Endothelial cell (in vitro differentiated cells): ENCODE measurements around the gene RPL39. TPM values are rescaled to one million over a fixed set of nuclear protein-coding genes. Genes with fewer than 3 reads are reported as not detected.
"Not testable (repeated sequence)": the region's sequence is repeated elsewhere in the genome, so short reads cannot be mapped to it uniquely, and the experiment has no call there.

Experiments
- DNase-seq: peaks from one replicate; pipeline ENCODE4 v3.0.0; 2021; ENCODE audit warnings: low spot score
- H3K27ac Mint-ChIP-seq: one replicate; pipeline ENCODE4 v1.8.0; 2021; ENCODE audit warnings: mixed read lengths, inconsistent platforms; ENCODE audit not compliant: unreplicated experiment
- H3K27me3 Mint-ChIP-seq: one replicate; pipeline ENCODE4 v1.8.0; 2021; ENCODE audit warnings: mild to moderate bottlenecking, moderate library complexity, mixed read lengths, inconsistent platforms; ENCODE audit not compliant: unreplicated experiment
- H3K36me3 Mint-ChIP-seq: one replicate; pipeline ENCODE4 v1.8.0; 2021; ENCODE audit warnings: mild to moderate bottlenecking, low read depth, mixed read lengths, inconsistent platforms; ENCODE audit not compliant: unreplicated experiment
- H3K4me1 Mint-ChIP-seq: one replicate; pipeline ENCODE4 v1.8.0; 2021; ENCODE audit warnings: mild to moderate bottlenecking, mixed read lengths, inconsistent platforms; ENCODE audit not compliant: unreplicated experiment
- H3K4me3 Mint-ChIP-seq: one replicate; pipeline ENCODE4 v1.8.0; 2021; ENCODE audit warnings: mild to moderate bottlenecking, mixed read lengths, inconsistent platforms; ENCODE audit not compliant: unreplicated experiment
- H3K9me3 Mint-ChIP-seq: one replicate; pipeline ENCODE4 v1.8.0; 2021; ENCODE audit warnings: mixed read lengths, inconsistent platforms; ENCODE audit not compliant: unreplicated experiment
- CTCF ChIP-seq: fragments of 200-600 bp; sonication (generic); IDR thresholded peaks from one replicate; pipeline ENCODE4 v1.5.0; 2021; ENCODE audit warnings: antibody characterized with exemption; ENCODE audit not compliant: unreplicated experiment
- total RNA-seq: library from RNA; stranded (reverse); fragmentation: NEBNext Ultra II Directional; extraction: Animal tissue kit (Norgen Biotek cat#: 25700); gene quantifications from one replicate; pipeline ENCODE4 v1.2.1, GENCODE V29; 2021; ENCODE audit not compliant: unreplicated experiment

The RPL39 gene
- total RNA-seq, 1 donor from 2014 or later: 1,381 TPM

DNA sequence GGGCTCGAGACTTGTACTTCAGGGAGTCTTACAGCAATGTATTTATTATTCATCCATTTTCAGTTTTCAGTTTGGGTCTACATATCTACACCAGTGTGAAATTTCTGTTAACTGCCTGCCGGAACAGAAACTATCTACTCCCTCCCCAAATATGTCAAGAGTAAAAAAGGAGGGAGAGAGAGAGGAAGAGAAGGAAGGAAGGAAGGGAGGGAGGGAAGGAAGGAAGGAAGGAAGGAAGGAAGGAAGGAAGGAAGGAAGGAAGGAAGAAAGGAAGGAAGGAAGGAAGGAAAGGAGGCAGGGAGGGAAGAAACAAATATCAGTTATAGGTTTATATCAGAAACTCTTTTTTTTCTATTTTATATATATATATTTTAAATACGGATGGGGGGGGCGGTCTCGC is 12.6 kb downstream of the RPL39 start:
- H3K4me3 Mint-ChIP-seq: no peak overlapping the region
- TF ChIP-seq CTCF: no peak
- peaks cover 5% of the 10 kb centered on the region for H3K4me1 Mint-ChIP-seq
- no peaks in the 10 kb centered on the region for H3K9me3 Mint-ChIP-seq
- H3K27ac Mint-ChIP-seq: no peak overlapping the region
- no peak for DNase-seq
- H3K27me3 Mint-ChIP-seq: peaks cover 4% of the 10 kb centered on the region
- no peaks in the 10 kb centered on the region for H3K36me3 Mint-ChIP-seq

DNA sequence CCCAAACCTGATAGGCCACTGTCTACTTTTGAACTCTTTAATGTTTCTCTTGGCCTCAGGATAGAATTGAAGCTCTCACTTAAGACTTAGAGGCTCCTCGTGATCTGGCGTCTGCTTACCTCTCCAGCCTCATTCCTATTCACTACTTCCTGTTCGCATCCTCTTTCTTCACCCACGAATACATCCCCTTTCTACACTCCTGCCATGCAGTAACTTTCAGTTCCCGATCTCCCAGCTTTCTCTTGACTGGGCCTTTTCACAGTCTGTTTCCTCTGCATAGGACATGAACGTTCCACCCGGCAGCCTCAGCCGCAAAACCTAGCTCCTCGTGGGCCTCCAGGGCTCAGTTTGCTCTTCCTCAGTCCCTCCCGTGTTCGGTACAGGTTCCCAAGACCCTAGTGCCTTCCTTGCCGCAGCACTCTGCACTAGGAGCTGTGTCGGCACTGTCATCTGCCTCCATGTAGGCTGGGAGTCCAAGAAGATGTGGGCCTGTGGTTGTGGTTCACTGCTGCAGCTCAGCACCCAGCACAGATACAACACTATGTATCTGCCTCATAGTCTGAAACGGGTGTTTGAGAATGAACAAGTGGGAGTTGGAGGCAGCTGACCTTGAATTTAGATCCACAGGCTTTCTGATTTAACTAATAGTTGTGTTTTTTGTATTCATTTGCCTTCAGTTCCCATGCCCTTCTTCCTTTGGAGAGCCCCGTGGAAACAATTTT is 15.8 kb downstream of the RPL39 start:
- Mint-ChIP-seq H3K9me3 (no peaks in the 10 kb centered on the region), H3K4me1 (peaks cover 5% of the 10 kb centered on the region), H3K36me3 (no peaks in the 10 kb centered on the region), H3K4me3 (no peak overlapping the region), H3K27me3 (peaks cover 4% of the 10 kb centered on the region), H3K27ac (no peak overlapping the region)
- DNase-seq: no peak
- no peak for TF ChIP-seq CTCF

DNA sequence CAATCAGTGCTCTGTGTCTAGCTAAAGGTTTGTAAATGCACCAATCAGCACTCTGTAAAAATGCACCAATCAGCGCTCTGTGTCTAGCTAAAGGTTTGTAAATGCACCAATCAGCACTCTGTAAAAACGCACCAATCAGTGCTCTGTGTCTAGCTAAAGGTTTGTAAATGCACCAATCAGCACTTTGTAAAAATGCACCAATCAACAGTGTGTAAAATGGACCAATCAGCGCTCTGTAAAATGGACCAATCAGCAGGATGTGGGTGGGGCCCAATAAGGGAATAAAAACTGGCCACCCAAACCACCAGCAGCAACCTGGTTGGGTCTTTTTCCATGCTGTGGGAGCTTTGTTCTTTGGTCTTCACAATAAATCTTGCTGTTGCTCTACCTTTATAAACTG is 22.0 kb downstream of the RPL39 start:
- not testable (repeated sequence) for H3K4me1 Mint-ChIP-seq, H3K27me3 Mint-ChIP-seq, H3K4me3 Mint-ChIP-seq, H3K36me3 Mint-ChIP-seq, H3K27ac Mint-ChIP-seq, DNase-seq, H3K9me3 Mint-ChIP-seq

DNA sequence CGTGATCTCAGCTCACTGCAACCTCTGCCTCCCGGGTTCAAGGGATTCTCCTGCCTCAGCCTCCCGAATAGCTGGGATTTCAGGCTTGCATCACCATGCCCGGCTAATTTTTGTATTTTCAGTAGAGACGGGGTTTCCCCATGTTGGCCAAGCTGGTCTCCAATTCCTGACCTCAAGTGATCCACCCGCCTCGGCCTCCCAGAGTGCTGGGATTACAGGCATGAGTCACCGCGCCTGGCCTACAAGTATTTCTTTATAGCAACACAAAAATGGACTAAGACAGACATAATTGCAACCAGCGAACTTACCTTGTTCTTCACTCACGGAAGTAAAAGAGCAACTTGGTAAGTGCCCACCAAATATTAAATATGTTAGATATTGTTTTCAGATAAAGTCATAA is 23.0 kb downstream of the RPL39 start:
- not testable (repeated sequence) for H3K4me3 Mint-ChIP-seq, H3K27me3 Mint-ChIP-seq, H3K9me3 Mint-ChIP-seq, H3K27ac Mint-ChIP-seq, DNase-seq, H3K4me1 Mint-ChIP-seq, H3K36me3 Mint-ChIP-seq

DNA sequence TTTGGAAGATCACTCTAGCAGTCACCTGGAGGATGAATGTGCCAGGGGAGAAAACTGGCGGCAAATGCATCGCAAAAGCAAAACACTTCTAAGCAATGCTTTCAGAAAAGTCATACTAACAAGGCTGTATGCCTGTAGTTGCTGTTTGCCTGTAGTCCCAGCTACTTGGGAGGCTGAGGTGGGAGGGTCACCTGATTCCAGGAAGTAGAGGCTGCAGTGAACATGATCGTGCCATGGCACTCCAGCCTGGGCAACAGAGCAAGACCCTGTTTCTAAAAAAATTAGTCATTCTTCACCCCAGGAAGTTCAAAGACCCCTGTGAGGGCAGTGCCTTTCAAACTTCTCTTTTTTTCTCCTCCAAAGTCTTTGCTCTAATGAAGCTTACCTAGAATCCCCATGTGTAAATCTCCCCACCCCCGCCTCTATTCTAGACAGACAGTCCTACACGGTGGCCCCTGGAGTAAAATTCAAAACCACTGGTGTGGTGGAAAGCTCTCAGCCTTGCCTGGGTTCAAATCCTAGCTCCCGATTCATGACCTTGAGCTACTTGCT is 27.5 kb downstream of the RPL39 start:
- H3K36me3 Mint-ChIP-seq: peaks cover 2% of the 10 kb centered on the region
- peaks cover 2% of the 10 kb centered on the region for H3K27me3 Mint-ChIP-seq
- no peak overlapping the region for H3K27ac Mint-ChIP-seq
- no peak overlapping the region for H3K4me3 Mint-ChIP-seq
- H3K9me3 Mint-ChIP-seq: no peaks in the 10 kb centered on the region
- no peak for DNase-seq
- peaks cover 2% of the 10 kb centered on the region for H3K4me1 Mint-ChIP-seq
- no peak for TF ChIP-seq CTCF

- Mint-ChIP-seq H3K9me3 (no peaks in the 10 kb centered on the region), H3K36me3 (peaks cover 2% of the 10 kb centered on the region)
Measured at GRCh38 chrX:119763181-119763580, 28.2 kb downstream of the RPL39 start.

More at GRCh38 chrX:119763181-119763580, 28.2 kb downstream of the RPL39 start:
- TF ChIP-seq CTCF: no peak
- H3K4me3 Mint-ChIP-seq: no peak overlapping the region
- no peak overlapping the region for H3K27ac Mint-ChIP-seq
- DNase-seq: no peak
- peaks cover 2% of the 10 kb centered on the region for H3K4me1 Mint-ChIP-seq
- H3K27me3 Mint-ChIP-seq: peaks cover 2% of the 10 kb centered on the region
